GM12873 (cell line): Measurements from ENCODE around the gene RITA1.

ENCODE experiments used
- CTCF ChIP-seq: IDR thresholded peaks from 2 replicates; pipeline ENCODE4 v1.5.1; 2012; ENCODE audit warnings: low read depth, mild to moderate bottlenecking, moderate library complexity, low read length, control low read depth; ENCODE audit not compliant: insufficient read depth; ENCODE audit errors: missing control alignments

The RITA1 gene

GRCh38 chr12:113184098-113184899, 1.2 kb upstream of the RITA1 start:
- TF ChIP-seq CTCF, result no peak

GRCh38 chr12:113184900-113185179, 681 bp upstream of the RITA1 start:
- TF ChIP-seq CTCF, result no peak

- TF ChIP-seq CTCF, result no peak
Observed at GRCh38 chr12:113186033-113186365, 478 bp downstream of the RITA1 start.

GRCh38 chr12:113186666-113187325, 1.3 kb downstream of the RITA1 start:
- TF ChIP-seq CTCF, result no peak

- TF ChIP-seq CTCF, result no peak
Observed at GRCh38 chr12:113189361-113189760, 3.8 kb downstream of the RITA1 start.

GRCh38 chr12:113190761-113191160, 5.2 kb downstream of the RITA1 start:
- no peak for TF ChIP-seq CTCF

GRCh38 chr12:113191227-113191626, 5.7 kb downstream of the RITA1 start:
- no peak for TF ChIP-seq CTCF
